GM12874 (cell line): ENCODE measurements around the gene PIGH.

Source experiments
- TF ChIP-seq, protein P1 (sequence below): IDR thresholded peaks from 2 replicates; pipeline ENCODE4 v1.5.1; 2011; ENCODE audit warnings: low read depth, mild to moderate bottlenecking, control low read depth, low read length, moderate library complexity; ENCODE audit not compliant: insufficient read depth

PIGH gene

GRCh38 chr14:67541448-67542387 is 58.4 kb downstream of the PIGH start:
- TF ChIP-seq, protein P1, sequence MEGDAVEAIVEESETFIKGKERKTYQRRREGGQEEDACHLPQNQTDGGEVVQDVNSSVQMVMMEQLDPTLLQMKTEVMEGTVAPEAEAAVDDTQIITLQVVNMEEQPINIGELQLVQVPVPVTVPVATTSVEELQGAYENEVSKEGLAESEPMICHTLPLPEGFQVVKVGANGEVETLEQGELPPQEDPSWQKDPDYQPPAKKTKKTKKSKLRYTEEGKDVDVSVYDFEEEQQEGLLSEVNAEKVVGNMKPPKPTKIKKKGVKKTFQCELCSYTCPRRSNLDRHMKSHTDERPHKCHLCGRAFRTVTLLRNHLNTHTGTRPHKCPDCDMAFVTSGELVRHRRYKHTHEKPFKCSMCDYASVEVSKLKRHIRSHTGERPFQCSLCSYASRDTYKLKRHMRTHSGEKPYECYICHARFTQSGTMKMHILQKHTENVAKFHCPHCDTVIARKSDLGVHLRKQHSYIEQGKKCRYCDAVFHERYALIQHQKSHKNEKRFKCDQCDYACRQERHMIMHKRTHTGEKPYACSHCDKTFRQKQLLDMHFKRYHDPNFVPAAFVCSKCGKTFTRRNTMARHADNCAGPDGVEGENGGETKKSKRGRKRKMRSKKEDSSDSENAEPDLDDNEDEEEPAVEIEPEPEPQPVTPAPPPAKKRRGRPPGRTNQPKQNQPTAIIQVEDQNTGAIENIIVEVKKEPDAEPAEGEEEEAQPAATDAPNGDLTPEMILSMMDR, result no peak
